ENCODE data around the gene MAP3K20. TPM values are rescaled to one million over a fixed set of nuclear protein-coding genes. Genes with fewer than 3 reads are reported as not detected.

The MAP3K20 gene
- polyA plus RNA-seq, 1 of the 3 experiments (the other 2 are of a cell fraction), result 8.5 TPM

DNA sequence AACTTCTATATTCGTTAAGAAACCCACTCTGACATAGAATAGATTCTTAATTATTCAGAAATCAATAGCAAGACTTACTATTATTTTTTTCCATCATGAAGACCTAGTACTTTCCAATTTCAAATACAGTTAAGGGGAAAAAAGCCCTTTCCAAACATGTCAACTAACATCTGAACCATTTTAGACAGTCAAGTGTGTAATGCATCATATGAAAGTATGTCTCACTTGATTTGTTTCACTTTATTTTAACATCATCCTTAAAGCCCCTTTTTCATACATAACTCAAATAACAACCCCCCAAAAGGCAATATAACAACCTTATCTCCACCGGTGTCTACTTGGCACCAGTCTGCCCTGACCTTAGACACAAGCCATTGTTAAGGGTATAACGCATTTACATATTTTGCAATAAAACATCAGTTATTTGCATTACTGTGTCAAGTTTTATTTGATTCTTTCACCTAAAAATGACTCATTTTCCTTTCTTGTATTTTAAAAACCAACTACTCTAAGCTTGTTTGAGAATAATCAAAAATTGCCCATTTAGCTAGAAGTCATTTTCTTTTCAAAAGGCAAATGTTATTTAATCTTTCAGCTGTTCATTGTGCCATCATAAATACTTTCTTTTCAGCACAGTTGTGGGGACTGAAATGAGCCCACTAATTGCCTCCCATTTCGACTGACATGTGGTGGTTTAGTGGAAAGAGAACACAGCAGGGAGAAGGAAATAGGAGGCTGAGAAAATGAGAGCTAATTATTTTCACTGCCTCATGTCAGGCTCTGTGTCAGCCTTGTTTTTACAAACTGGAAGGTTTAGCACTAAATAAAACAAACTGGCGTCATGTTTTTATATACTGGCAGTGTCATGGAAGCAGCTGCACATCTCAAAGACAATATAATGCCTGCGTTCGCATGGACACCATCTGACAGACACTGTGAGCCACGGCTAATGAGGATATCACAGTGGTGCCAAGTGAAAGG is 174.3 kb downstream of the MAP3K20 start:
- no peak overlapping the region for H3K9ac ChIP-seq
- H3K27ac ChIP-seq (ENCODE audit: low read depth in 2 of 2, low read length in 1 of 2), result no peak overlapping the region
- H3K9me2 ChIP-seq, result no peaks in the 10 kb centered on the region
- TF ChIP-seq, protein P1, sequence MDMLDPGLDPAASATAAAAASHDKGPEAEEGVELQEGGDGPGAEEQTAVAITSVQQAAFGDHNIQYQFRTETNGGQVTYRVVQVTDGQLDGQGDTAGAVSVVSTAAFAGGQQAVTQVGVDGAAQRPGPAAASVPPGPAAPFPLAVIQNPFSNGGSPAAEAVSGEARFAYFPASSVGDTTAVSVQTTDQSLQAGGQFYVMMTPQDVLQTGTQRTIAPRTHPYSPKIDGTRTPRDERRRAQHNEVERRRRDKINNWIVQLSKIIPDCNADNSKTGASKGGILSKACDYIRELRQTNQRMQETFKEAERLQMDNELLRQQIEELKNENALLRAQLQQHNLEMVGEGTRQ (IDR thresholded peaks at IDR 0.05; ENCODE audit: borderline replicate concordance, low read depth, low read length), result no peak
- TF ChIP-seq SIN3A (IDR thresholded peaks at IDR 0.05; ENCODE audit: borderline replicate concordance, low read depth, low read length) (no peak), GATA2 (CRISPR knock-in tag; IDR thresholded peaks at IDR 0.05) (no peak), EZH2phosphoT487 (IDR thresholded peaks at IDR 0.05; ENCODE audit: borderline replicate concordance, low read depth) (no peak), ELF1 (IDR thresholded peaks at IDR 0.05) (no peak), TEAD4 (IDR thresholded peaks at IDR 0.05; ENCODE audit: borderline replicate concordance, insufficient read depth) (no peak), NRF1 (IDR thresholded peaks at IDR 0.05; ENCODE audit: low read depth, low read length) (no peak), YY1 (IDR thresholded peaks at IDR 0.05; ENCODE audit: low read depth) (no peak), RAD21 (IDR thresholded peaks at IDR 0.05; ENCODE audit: low read length) (no peak), EP300 (IDR thresholded peaks at IDR 0.05; ENCODE audit: borderline replicate concordance in 1 of 2, low read depth in 1 of 2, low read length in 1 of 2) (no peak), TCF12 (IDR thresholded peaks at IDR 0.05) (no peak), RCOR1 (IDR thresholded peaks at IDR 0.05; ENCODE audit: low read length) (no peak), FOXM1 (IDR thresholded peaks at IDR 0.05; ENCODE audit: low read depth) (no peak), FOSL2 (IDR thresholded peaks at IDR 0.05; ENCODE audit: borderline replicate concordance, low read depth) (no peak), NFIC (IDR thresholded peaks at IDR 0.05; ENCODE audit: borderline replicate concordance) (no peak)
- TF ChIP-seq, protein P2, sequence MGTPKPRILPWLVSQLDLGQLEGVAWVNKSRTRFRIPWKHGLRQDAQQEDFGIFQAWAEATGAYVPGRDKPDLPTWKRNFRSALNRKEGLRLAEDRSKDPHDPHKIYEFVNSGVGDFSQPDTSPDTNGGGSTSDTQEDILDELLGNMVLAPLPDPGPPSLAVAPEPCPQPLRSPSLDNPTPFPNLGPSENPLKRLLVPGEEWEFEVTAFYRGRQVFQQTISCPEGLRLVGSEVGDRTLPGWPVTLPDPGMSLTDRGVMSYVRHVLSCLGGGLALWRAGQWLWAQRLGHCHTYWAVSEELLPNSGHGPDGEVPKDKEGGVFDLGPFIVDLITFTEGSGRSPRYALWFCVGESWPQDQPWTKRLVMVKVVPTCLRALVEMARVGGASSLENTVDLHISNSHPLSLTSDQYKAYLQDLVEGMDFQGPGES (IDR thresholded peaks at IDR 0.05; ENCODE audit: low read depth, low read length), result no peak
- TF ChIP-seq, protein P3, sequence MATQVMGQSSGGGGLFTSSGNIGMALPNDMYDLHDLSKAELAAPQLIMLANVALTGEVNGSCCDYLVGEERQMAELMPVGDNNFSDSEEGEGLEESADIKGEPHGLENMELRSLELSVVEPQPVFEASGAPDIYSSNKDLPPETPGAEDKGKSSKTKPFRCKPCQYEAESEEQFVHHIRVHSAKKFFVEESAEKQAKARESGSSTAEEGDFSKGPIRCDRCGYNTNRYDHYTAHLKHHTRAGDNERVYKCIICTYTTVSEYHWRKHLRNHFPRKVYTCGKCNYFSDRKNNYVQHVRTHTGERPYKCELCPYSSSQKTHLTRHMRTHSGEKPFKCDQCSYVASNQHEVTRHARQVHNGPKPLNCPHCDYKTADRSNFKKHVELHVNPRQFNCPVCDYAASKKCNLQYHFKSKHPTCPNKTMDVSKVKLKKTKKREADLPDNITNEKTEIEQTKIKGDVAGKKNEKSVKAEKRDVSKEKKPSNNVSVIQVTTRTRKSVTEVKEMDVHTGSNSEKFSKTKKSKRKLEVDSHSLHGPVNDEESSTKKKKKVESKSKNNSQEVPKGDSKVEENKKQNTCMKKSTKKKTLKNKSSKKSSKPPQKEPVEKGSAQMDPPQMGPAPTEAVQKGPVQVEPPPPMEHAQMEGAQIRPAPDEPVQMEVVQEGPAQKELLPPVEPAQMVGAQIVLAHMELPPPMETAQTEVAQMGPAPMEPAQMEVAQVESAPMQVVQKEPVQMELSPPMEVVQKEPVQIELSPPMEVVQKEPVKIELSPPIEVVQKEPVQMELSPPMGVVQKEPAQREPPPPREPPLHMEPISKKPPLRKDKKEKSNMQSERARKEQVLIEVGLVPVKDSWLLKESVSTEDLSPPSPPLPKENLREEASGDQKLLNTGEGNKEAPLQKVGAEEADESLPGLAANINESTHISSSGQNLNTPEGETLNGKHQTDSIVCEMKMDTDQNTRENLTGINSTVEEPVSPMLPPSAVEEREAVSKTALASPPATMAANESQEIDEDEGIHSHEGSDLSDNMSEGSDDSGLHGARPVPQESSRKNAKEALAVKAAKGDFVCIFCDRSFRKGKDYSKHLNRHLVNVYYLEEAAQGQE (IDR thresholded peaks at IDR 0.05; ENCODE audit: low read depth, low read length), result no peak
- TF ChIP-seq, protein P4, sequence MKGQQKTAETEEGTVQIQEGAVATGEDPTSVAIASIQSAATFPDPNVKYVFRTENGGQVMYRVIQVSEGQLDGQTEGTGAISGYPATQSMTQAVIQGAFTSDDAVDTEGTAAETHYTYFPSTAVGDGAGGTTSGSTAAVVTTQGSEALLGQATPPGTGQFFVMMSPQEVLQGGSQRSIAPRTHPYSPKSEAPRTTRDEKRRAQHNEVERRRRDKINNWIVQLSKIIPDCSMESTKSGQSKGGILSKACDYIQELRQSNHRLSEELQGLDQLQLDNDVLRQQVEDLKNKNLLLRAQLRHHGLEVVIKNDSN (IDR thresholded peaks at IDR 0.05; ENCODE audit: borderline replicate concordance, low read depth), result no peak
- H3K4me1 ChIP-seq (ENCODE audit: control insufficient read depth in 1 of 2, insufficient read depth in 2 of 2, low read depth in 1 of 2, low read length in 1 of 2), result no peaks in the 10 kb centered on the region; a peak in 1 of 4 replicates
- no peaks in the 10 kb centered on the region for H3K9me3 ChIP-seq
- no peaks in the 10 kb centered on the region for H3K79me2 ChIP-seq (ENCODE audit: insufficient read depth)
- H3K4me3 ChIP-seq (ENCODE audit: low read depth in 2 of 2, low read length in 1 of 2), result no peak overlapping the region
- H3K27me3 ChIP-seq (ENCODE audit: insufficient read depth), result no peaks in the 10 kb centered on the region
- CTCF ChIA-PET, result interaction anchor here (1.0 to 1.1 kb wide), 2 partner anchors 22 to 40 kb away, joined by 3 to 6 read pairs; no protein-coding TSS in a partner anchor
- H4K20me1 ChIP-seq (ENCODE audit: insufficient read depth), result no peaks in the 10 kb centered on the region
- POLR2A ChIA-PET, result no interaction called here
- H3K4me2 ChIP-seq, result no peak overlapping the region
- no peak for DNase-seq
- no peak overlapping the region for H2AFZ ChIP-seq (ENCODE audit: low read depth)
- 88% methylated on average over 8 of the region's 8 CpGs for WGBS (ENCODE audit: low lambda C conversion rate)
- H3F3A ChIP-seq (replicated peaks; ENCODE audit: insufficient read depth), result no peaks in the 10 kb centered on the region
- no peaks in the 10 kb centered on the region for H3K36me3 ChIP-seq (replicated peaks in 1 of 2; ENCODE audit: control insufficient read depth in 1 of 2, insufficient read depth in 2 of 2, low read length in 1 of 2)

All from SK-N-SH (cell line).